ENCODE measurements around the gene DOCK10.

- TF ChIP-seq GLIS3 (CRISPR knock-in tag; IDR thresholded peaks at IDR 0.05) (no peak), ARNTL (CRISPR knock-in tag; IDR thresholded peaks at IDR 0.05; ENCODE audit: borderline replicate concordance, low read depth) (no peak), PATZ1 (CRISPR knock-in tag; IDR thresholded peaks at IDR 0.05; ENCODE audit: borderline replicate concordance) (no peak), ZNF8 (CRISPR knock-in tag; IDR thresholded peaks at IDR 0.05) (no peak), CSDC2 (CRISPR knock-in tag; IDR thresholded peaks at IDR 0.05) (no peak), SNAI2 (CRISPR knock-in tag; IDR thresholded peaks at IDR 0.05) (no peak), ZFP3 (CRISPR knock-in tag; IDR thresholded peaks at IDR 0.05) (no peak), ESRRG (CRISPR knock-in tag; IDR thresholded peaks at IDR 0.05) (no peak), ZNF70 (CRISPR knock-in tag; IDR thresholded peaks at IDR 0.05) (no peak), CREB5 (CRISPR knock-in tag; IDR thresholded peaks at IDR 0.05; ENCODE audit: low read depth) (no peak), ZFP30 (CRISPR knock-in tag; IDR thresholded peaks at IDR 0.05) (no peak)
Observed at GRCh38 chr2:224751996-224752698, 290.1 kb downstream of the DOCK10 start.
